Measurements from ENCODE around the gene HSD17B11.

The HSD17B11 gene

DNA sequence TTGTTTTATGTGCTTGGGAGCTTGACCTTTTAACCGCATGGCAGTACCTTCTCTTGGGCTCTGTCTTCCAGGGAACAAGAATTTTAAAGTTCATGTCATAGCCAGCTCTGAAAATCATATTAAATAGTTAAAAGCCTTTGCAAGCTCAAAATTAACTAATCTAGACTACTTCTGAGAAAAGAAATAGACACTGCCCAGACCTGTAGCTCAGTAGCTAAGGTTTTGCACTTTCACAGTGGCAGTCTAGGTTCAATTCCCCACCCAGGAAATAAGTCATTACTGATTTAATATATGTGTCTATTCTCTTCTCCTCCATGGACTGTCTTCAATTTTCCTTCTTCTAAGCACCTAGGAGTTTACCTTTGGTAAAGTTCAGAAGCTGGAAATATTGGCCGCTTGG is 27.4 kb downstream of the HSD17B11 start:
- no peaks in the 10 kb centered on the region for H3K4me1 ChIP-seq (ENCODE audit: insufficient read depth, low read length, poor library complexity, severe bottlenecking)
- H3K79me2 ChIP-seq (ENCODE audit: insufficient read depth, low read length), result no peaks in the 10 kb centered on the region
- peaks cover 70% of the 10 kb centered on the region for H3K36me3 ChIP-seq (ENCODE audit: insufficient read depth, low read length)
- no peaks in the 10 kb centered on the region for H3F3A ChIP-seq (ENCODE audit: low read depth)
- H3K9ac ChIP-seq (ENCODE audit: low read depth, low read length, poor library complexity, severe bottlenecking), result no peak overlapping the region
- H3K4me2 ChIP-seq (ENCODE audit: low read depth, low read length, poor library complexity, severe bottlenecking), result no peak overlapping the region
- no peak overlapping the region for H3K4me3 ChIP-seq (ENCODE audit: low read length, poor library complexity, severe bottlenecking)
- no peak overlapping the region for H2AFZ ChIP-seq (ENCODE audit: low read length)
- H3K9me2 ChIP-seq (replicated peaks; ENCODE audit: low read depth, low read length), result no peaks in the 10 kb centered on the region
- no peaks in the 10 kb centered on the region for H3K9me3 ChIP-seq (ENCODE audit: insufficient read depth, low read depth, low read length)
- no peaks in the 10 kb centered on the region for H3K27me3 ChIP-seq (ENCODE audit: insufficient read depth, low read length, poor library complexity, severe bottlenecking)
- TF ChIP-seq EZH2phosphoT487 (IDR thresholded peaks at IDR 0.05; ENCODE audit: borderline replicate concordance) (no peak), CTCF (conservative IDR thresholded peaks at IDR 0.05; ENCODE audit: low read length) (no peak)
- H4K20me1 ChIP-seq (ENCODE audit: insufficient read depth, low read length, poor library complexity, severe bottlenecking), result no peaks in the 10 kb centered on the region

DNA sequence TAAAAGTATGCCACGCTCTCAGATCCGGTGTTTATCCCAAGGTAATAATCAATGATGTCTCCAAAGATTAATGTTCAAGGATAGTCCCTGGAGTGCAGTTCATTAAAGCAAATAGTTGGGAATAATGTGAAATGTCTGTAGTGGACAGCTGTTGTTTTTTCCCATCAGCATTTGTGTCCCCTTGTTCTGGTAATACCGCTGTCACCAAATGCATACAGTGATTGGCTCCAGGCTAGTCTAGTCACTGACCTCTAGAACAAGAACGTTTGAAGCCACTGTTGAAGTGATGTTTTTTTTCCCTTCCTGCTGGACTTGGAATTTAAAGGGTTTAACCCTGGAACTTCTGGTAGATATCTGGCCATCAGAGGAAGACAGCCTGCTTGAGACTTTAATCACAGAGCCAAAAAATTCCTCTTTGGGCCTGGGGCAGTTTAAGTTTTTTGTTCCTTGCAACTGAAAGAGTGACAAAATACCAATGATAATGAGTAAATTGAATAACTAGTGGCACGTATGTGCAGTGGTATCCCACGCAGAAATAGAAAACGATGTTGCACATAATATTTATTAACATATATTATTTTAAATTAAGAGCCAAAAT is 30.6 kb downstream of the HSD17B11 start:
- H3K4me3 ChIP-seq (ENCODE audit: low read length, poor library complexity, severe bottlenecking), result no peak overlapping the region
- H3K9ac ChIP-seq (ENCODE audit: low read depth, low read length, poor library complexity, severe bottlenecking), result no peak overlapping the region
- H3K4me2 ChIP-seq (ENCODE audit: low read depth, low read length, poor library complexity, severe bottlenecking), result no peak overlapping the region
- no peak overlapping the region for H2AFZ ChIP-seq (ENCODE audit: low read length)
- H3K4me1 ChIP-seq (ENCODE audit: insufficient read depth, low read length, poor library complexity, severe bottlenecking), result no peaks in the 10 kb centered on the region
- H4K20me1 ChIP-seq (ENCODE audit: insufficient read depth, low read length, poor library complexity, severe bottlenecking), result no peaks in the 10 kb centered on the region
- no peaks in the 10 kb centered on the region for H3K9me3 ChIP-seq (ENCODE audit: insufficient read depth, low read depth, low read length)
- H3F3A ChIP-seq (ENCODE audit: low read depth), result no peaks in the 10 kb centered on the region
- H3K36me3 ChIP-seq (ENCODE audit: insufficient read depth, low read length), result peaks cover 49% of the 10 kb centered on the region
- H3K27me3 ChIP-seq (ENCODE audit: insufficient read depth, low read length, poor library complexity, severe bottlenecking), result no peaks in the 10 kb centered on the region
- H3K79me2 ChIP-seq (ENCODE audit: insufficient read depth, low read length), result no peaks in the 10 kb centered on the region
- TF ChIP-seq EZH2phosphoT487 (IDR thresholded peaks at IDR 0.05; ENCODE audit: borderline replicate concordance) (no peak), CTCF (conservative IDR thresholded peaks at IDR 0.05; ENCODE audit: low read length) (no peak)
- no peaks in the 10 kb centered on the region for H3K9me2 ChIP-seq (replicated peaks; ENCODE audit: low read depth, low read length)

GRCh38 chr4:87359258-87359657 is 31.7 kb downstream of the HSD17B11 start:
- Histone ChIP-seq H3K9me2 (replicated peaks; ENCODE audit: low read depth, low read length) (no peaks in the 10 kb centered on the region), H3K36me3 (ENCODE audit: insufficient read depth, low read length) (peaks cover 37% of the 10 kb centered on the region), H3K79me2 (ENCODE audit: insufficient read depth, low read length) (no peaks in the 10 kb centered on the region), H3K27me3 (ENCODE audit: insufficient read depth, low read length, poor library complexity, severe bottlenecking) (no peaks in the 10 kb centered on the region), H3K4me2 (ENCODE audit: low read depth, low read length, poor library complexity, severe bottlenecking) (no peak overlapping the region), H2AFZ (ENCODE audit: low read length) (no peak overlapping the region), H3K9me3 (ENCODE audit: insufficient read depth, low read depth, low read length) (no peaks in the 10 kb centered on the region), H3K9ac (ENCODE audit: low read depth, low read length, poor library complexity, severe bottlenecking) (no peak overlapping the region), H3K4me1 (ENCODE audit: insufficient read depth, low read length, poor library complexity, severe bottlenecking) (no peaks in the 10 kb centered on the region), H3F3A (ENCODE audit: low read depth) (no peaks in the 10 kb centered on the region), H4K20me1 (ENCODE audit: insufficient read depth, low read length, poor library complexity, severe bottlenecking) (no peaks in the 10 kb centered on the region), H3K4me3 (ENCODE audit: low read length, poor library complexity, severe bottlenecking) (no peak overlapping the region)
- TF ChIP-seq EZH2phosphoT487 (IDR thresholded peaks at IDR 0.05; ENCODE audit: borderline replicate concordance) (no peak), CTCF (conservative IDR thresholded peaks at IDR 0.05; ENCODE audit: low read length) (no peak)

Data from Loucy (cell line).